ENCODE results near the gene ABCA12.
A peak's percentile ranks its signal among the peaks of the same experiment; 100 is the strongest.

Gene ABCA12

DNA sequence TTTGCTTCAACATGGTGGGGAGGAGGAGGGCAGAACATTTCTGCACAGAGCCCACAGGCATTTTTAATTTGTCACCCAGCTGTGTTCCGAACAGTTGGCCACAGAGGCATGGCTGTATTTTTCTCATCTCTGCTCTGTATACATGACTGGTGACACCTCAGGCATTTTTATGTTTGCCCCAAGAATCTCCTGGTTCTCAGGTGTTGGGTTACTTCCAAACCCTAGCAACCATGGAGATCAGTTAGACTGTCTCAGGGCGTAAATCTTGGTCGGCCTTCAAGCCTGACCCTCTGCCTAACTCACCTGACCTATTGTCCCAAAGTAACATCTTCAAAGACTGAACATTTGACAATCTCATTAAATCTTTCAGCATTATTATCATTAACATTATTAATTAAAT is 100.0 kb downstream of the ABCA12 start:
- H3K9ac ChIP-seq, result no peak overlapping the region
- no peak overlapping the region for H3K4me3 ChIP-seq (ENCODE audit: low read depth, low read length)
- H3K9me3 ChIP-seq (ENCODE audit: control insufficient read depth, low read length), result no peaks in the 10 kb centered on the region
- no peak overlapping the region for H3K27ac ChIP-seq
- TF ChIP-seq, protein P1, sequence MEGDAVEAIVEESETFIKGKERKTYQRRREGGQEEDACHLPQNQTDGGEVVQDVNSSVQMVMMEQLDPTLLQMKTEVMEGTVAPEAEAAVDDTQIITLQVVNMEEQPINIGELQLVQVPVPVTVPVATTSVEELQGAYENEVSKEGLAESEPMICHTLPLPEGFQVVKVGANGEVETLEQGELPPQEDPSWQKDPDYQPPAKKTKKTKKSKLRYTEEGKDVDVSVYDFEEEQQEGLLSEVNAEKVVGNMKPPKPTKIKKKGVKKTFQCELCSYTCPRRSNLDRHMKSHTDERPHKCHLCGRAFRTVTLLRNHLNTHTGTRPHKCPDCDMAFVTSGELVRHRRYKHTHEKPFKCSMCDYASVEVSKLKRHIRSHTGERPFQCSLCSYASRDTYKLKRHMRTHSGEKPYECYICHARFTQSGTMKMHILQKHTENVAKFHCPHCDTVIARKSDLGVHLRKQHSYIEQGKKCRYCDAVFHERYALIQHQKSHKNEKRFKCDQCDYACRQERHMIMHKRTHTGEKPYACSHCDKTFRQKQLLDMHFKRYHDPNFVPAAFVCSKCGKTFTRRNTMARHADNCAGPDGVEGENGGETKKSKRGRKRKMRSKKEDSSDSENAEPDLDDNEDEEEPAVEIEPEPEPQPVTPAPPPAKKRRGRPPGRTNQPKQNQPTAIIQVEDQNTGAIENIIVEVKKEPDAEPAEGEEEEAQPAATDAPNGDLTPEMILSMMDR (IDR thresholded peaks at IDR 0.05), result no peak
- H3K27me3 ChIP-seq (ENCODE audit: control insufficient read depth, insufficient read depth, low read length), result no peaks in the 10 kb centered on the region
- no peaks in the 10 kb centered on the region for H3K79me2 ChIP-seq
- no peak overlapping the region for H3K4me2 ChIP-seq (ENCODE audit: low read length)
- peak overlapping the region; percentile 24 for H2AFZ ChIP-seq
- H3K4me1 ChIP-seq, result no peaks in the 10 kb centered on the region
- H3K36me3 ChIP-seq (ENCODE audit: control insufficient read depth, insufficient read depth, low read length), result no peaks in the 10 kb centered on the region

DNA sequence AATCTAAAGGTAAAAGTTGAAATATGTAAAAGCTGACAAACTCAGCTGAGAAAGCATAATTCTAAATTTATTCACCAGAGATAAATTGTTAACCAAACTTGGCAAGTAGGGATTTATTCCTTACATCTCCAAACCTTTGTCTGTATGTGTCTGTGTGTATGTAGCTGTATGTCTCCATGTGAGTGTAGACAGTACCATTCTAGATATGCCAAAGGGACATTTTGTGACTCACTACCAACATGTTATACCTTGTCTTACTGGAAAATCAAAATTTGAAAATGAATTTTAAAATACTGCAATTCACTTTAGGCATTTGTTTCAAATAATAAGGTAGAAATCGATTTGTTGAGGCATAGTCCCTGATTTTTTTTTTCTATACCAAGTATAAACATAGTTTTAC is 102.1 kb downstream of the ABCA12 start:
- H3K27me3 ChIP-seq (ENCODE audit: control insufficient read depth, insufficient read depth, low read length), result no peaks in the 10 kb centered on the region
- H3K4me2 ChIP-seq (ENCODE audit: low read length), result no peak overlapping the region
- H3K4me3 ChIP-seq (ENCODE audit: low read depth, low read length), result no peak overlapping the region
- peaks cover 12% of the 10 kb centered on the region for H3K4me1 ChIP-seq
- H3K9me3 ChIP-seq (ENCODE audit: control insufficient read depth, low read length), result no peaks in the 10 kb centered on the region
- no peaks in the 10 kb centered on the region for H3K36me3 ChIP-seq (ENCODE audit: control insufficient read depth, insufficient read depth, low read length)
- no peak overlapping the region for H3K9ac ChIP-seq
- no peak overlapping the region for H2AFZ ChIP-seq
- H3K27ac ChIP-seq, result no peak overlapping the region
- no peaks in the 10 kb centered on the region for H3K79me2 ChIP-seq
- TF ChIP-seq, protein P1 (IDR thresholded peaks at IDR 0.05), result no peak

DNA sequence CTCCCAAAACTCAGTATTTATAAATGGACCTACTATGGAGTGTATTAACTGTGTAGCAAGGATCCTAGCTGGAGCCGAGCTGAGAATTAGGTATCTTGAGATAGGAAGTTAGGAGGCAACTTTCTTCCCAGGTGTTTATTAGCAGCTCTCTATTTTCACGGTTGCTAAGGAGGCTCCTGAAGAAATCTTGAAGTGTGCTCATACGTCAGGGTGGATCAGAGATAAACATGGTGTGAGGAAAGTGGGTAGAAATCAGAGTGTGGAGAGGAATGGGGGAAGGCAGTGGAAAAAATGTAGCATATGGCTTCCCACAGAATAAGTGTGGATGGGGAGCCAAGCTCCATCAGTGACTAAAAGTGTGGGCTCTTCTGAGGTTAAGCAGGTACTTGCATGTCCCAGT is 104.3 kb downstream of the ABCA12 start:
- H3K27ac ChIP-seq, result no peak overlapping the region
- peak overlapping the region; percentile 56 for H2AFZ ChIP-seq
- H3K4me1 ChIP-seq, result peaks cover 18% of the 10 kb centered on the region
- no peak overlapping the region for H3K4me2 ChIP-seq (ENCODE audit: low read length)
- H3K9me3 ChIP-seq (ENCODE audit: control insufficient read depth, low read length), result no peaks in the 10 kb centered on the region
- H3K4me3 ChIP-seq (ENCODE audit: low read depth, low read length), result no peak overlapping the region
- H3K9ac ChIP-seq, result no peak overlapping the region
- no peaks in the 10 kb centered on the region for H3K79me2 ChIP-seq
- no peaks in the 10 kb centered on the region for H3K27me3 ChIP-seq (ENCODE audit: control insufficient read depth, insufficient read depth, low read length)
- TF ChIP-seq, protein P1 (IDR thresholded peaks at IDR 0.05), result no peak
- H3K36me3 ChIP-seq (ENCODE audit: control insufficient read depth, insufficient read depth, low read length), result no peaks in the 10 kb centered on the region

DNA sequence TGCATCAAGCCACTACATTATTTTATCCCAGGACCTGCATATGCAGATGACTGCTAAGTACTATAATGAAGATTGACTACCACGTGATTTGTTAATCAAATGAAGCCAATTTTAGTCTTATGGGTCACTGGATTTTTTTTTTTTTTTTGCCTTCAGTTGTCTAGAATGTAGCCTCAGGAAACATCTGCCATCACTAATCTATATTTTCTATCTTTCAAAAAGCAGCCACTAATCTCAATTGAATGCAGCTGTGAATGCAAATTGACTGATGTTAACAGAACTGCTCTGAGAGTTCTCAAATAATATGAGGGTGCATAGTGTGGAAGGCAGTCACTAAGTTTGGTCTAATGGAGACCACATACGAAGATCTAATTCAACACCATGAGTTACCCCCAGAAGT is 106.3 kb downstream of the ABCA12 start:
- H3K27ac ChIP-seq, result no peak overlapping the region
- no peaks in the 10 kb centered on the region for H3K79me2 ChIP-seq
- no peaks in the 10 kb centered on the region for H3K36me3 ChIP-seq (ENCODE audit: control insufficient read depth, insufficient read depth, low read length)
- H3K4me3 ChIP-seq (ENCODE audit: low read depth, low read length), result no peak overlapping the region
- TF ChIP-seq, protein P1 (IDR thresholded peaks at IDR 0.05), result no peak
- no peaks in the 10 kb centered on the region for H3K9me3 ChIP-seq (ENCODE audit: control insufficient read depth, low read length)
- H3K4me1 ChIP-seq, result peaks cover 26% of the 10 kb centered on the region
- H3K9ac ChIP-seq, result no peak overlapping the region
- no peaks in the 10 kb centered on the region for H3K27me3 ChIP-seq (ENCODE audit: control insufficient read depth, insufficient read depth, low read length)
- peak overlapping the region; percentile 33 for H2AFZ ChIP-seq
- H3K4me2 ChIP-seq (ENCODE audit: low read length), result no peak overlapping the region

DNA sequence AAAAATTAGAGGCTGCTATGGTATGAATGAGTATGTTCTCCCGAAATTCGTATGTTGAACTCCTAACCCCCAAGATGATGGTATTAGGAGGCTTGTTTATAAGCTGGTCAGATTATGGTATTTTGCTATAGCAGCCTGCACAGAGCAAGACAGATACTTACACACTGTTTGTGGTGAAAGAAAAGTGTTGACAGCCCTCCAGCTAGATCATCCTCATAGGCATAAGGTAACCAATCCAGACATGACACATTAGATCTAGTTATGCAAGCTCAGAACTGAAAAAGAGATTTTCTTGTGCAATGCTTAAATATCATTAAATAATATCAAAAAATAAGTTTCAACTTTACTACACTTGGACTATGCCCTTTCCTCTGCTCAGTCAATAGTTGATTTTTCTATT is 107.1 kb downstream of the ABCA12 start:
- Histone ChIP-seq H3K4me3 (ENCODE audit: low read depth, low read length) (no peak overlapping the region), H3K27me3 (ENCODE audit: control insufficient read depth, insufficient read depth, low read length) (no peaks in the 10 kb centered on the region), H3K27ac (no peak overlapping the region), H3K9ac (no peak overlapping the region), H3K9me3 (ENCODE audit: control insufficient read depth, low read length) (no peaks in the 10 kb centered on the region), H2AFZ (no peak overlapping the region), H3K4me2 (ENCODE audit: low read length) (no peak overlapping the region), H3K79me2 (no peaks in the 10 kb centered on the region), H3K36me3 (ENCODE audit: control insufficient read depth, insufficient read depth, low read length) (no peaks in the 10 kb centered on the region), H3K4me1 (peaks cover 26% of the 10 kb centered on the region)
- TF ChIP-seq, protein P1 (IDR thresholded peaks at IDR 0.05), result no peak

Measured in parathyroid adenoma (tissue), 2 donors.